HG03460 (cell line): ENCODE measurements around the gene LRRC36.
"Not testable (repeated sequence)": the region's sequence is repeated elsewhere in the genome, so short reads cannot be mapped to it uniquely, and the experiment has no call there.

Experiments
- ATAC-seq: cut with Tn5 transposase; IDR thresholded peaks from one replicate; pipeline ENCODE4 v1.9.1; 2021; ENCODE audit not compliant: unreplicated experiment

Gene LRRC36

GRCh38 chr16:67341250-67341649 lies 14.6 kb downstream of the LRRC36 start:
- no peak for ATAC-seq

GRCh38 chr16:67342616-67343015 lies 16.0 kb downstream of the LRRC36 start:
- no peak for ATAC-seq

- ATAC-seq: no peak
These were observed 18.8 kb downstream of the LRRC36 start for GRCh38 chr16:67345401-67345800.

GRCh38 chr16:67346341-67346740 lies 19.7 kb downstream of the LRRC36 start:
- ATAC-seq: no peak

- ATAC-seq: no peak
These were observed 22.6 kb downstream of the LRRC36 start for GRCh38 chr16:67349172-67349571.

GRCh38 chr16:67350324-67350723 lies 23.7 kb downstream of the LRRC36 start:
- ATAC-seq: no peak

- ATAC-seq: not testable (repeated sequence)
These were observed 25.8 kb downstream of the LRRC36 start for GRCh38 chr16:67352463-67352862.

- no peak for ATAC-seq
These were observed 29.8 kb downstream of the LRRC36 start for GRCh38 chr16:67356396-67356795.

GRCh38 chr16:67357561-67357960 lies 30.9 kb downstream of the LRRC36 start:
- no peak for ATAC-seq

GRCh38 chr16:67359540-67360269 lies 33.1 kb downstream of the LRRC36 start:
- ATAC-seq: not testable (repeated sequence)

GRCh38 chr16:67361038-67361437 lies 34.4 kb downstream of the LRRC36 start:
- no peak for ATAC-seq

GRCh38 chr16:67364600-67365235 lies 38.1 kb downstream of the LRRC36 start:
- no peak for ATAC-seq

GRCh38 chr16:67370661-67371060 lies 44.0 kb downstream of the LRRC36 start:
- no peak for ATAC-seq

- ATAC-seq: no peak
These were observed 46.0 kb downstream of the LRRC36 start for GRCh38 chr16:67372664-67373063.

- ATAC-seq: not testable (repeated sequence)
These were observed 49.4 kb downstream of the LRRC36 start for GRCh38 chr16:67376012-67376411.

- ATAC-seq: no peak
These were observed 52.0 kb downstream of the LRRC36 start for GRCh38 chr16:67378642-67379041.

GRCh38 chr16:67383284-67383683 lies 56.7 kb downstream of the LRRC36 start:
- ATAC-seq: no peak

- no peak for ATAC-seq
These were observed 58.3 kb downstream of the LRRC36 start for GRCh38 chr16:67384778-67385510.

- ATAC-seq: no peak
These were observed 60.3 kb downstream of the LRRC36 start for GRCh38 chr16:67386861-67387455.

GRCh38 chr16:67387479-67388079 lies 61.0 kb downstream of the LRRC36 start:
- ATAC-seq: no peak

- ATAC-seq: no peak
These were observed 61.6 kb downstream of the LRRC36 start for GRCh38 chr16:67388191-67388590.
